ENCODE data around the gene DNAJC27.

Gene DNAJC27

DNA sequence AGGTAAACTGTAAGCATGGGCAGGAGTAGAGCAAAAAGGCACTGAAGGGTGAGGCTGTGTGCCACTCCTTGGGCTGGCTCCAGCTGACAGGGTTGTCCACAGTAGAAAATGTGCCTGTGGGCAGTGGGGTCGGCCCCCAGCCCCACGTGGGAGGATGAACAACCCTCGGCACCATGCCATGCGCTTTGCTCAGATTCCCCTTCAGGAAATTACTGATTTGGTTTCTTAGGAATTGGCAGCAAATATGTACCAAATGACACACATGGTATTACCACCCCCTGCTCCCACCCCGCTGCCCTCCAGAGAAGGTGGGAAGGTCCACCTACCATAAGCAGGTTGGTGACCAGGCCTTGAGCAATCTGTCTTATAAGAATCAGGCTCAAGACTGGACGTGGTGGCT lies 65.3 kb downstream of the DNAJC27 start:
- no peak for DNase-seq (ENCODE audit: low read depth)

DNA sequence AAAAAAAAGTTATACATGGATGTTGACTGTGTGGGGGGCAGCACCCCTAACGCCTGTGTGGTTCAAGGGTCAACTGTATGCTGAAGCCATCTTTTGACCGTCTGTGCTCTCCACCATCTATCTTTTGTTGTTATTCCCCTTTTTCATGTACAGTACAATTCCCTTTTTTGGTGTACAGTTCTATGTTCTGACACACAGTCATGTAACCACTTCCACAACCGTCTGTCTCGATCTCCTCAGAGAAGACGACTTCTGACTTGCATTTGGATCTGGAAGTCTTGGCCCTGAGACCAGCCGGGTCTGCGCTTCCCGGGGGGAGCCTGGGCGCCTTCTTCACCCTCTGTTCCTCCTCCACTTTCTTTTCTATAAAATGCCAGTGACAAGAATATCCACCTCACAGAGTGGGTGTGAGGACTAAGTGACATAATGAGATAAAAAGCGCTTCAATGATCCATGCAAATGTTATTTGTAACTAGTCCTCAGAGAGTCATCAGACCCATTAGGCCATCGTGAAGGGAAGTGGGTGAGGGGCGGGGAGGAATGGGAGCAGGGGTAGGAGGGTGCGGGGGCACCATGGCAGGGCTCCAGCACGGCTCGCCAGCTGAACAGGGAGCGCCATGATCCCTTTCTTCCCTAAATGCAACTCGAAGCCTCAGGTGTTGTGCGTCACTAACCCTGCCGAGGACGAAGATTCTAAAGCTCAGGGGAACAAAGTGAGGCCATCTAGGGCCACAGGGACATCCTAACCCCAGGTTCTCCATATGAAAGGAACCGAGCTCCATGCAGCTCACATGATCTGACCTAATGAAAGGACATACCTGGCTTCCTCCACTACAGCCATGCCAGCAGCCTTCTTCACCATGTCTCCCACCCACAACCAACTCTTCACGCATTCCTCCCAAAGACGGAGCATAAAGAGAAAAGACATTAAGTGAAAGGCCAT lies 68.3 kb downstream of the DNAJC27 start:
- DNase-seq (ENCODE audit: low read depth) = no peak

DNA sequence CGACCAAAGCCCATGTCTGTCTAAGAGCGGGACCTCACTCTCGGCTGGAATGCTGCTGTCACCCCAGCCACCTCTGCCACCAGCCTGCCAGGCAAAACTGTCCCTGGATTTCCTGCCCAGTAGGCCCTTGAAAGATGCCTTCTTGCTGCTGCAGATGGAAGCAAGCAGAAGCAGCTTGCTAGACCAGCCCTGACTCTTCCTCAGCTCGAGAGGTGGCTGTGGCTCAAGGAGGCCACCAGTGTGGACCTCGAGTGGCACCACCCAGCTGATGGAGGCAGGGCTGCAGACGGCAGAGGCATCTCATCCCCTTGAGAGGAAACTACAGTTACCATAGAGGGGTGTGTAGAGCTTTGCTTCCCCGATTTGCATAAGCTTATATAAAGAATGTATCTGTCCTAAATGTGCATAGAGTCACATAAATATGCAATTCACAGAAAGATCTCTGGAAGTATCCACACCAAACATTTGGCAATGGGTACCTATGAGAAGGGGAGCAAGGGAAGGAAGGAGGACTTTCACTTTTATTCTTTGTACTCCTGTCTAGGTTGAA lies 72.3 kb downstream of the DNAJC27 start:
- DNase-seq (ENCODE audit: low read depth) = no peak

DNA sequence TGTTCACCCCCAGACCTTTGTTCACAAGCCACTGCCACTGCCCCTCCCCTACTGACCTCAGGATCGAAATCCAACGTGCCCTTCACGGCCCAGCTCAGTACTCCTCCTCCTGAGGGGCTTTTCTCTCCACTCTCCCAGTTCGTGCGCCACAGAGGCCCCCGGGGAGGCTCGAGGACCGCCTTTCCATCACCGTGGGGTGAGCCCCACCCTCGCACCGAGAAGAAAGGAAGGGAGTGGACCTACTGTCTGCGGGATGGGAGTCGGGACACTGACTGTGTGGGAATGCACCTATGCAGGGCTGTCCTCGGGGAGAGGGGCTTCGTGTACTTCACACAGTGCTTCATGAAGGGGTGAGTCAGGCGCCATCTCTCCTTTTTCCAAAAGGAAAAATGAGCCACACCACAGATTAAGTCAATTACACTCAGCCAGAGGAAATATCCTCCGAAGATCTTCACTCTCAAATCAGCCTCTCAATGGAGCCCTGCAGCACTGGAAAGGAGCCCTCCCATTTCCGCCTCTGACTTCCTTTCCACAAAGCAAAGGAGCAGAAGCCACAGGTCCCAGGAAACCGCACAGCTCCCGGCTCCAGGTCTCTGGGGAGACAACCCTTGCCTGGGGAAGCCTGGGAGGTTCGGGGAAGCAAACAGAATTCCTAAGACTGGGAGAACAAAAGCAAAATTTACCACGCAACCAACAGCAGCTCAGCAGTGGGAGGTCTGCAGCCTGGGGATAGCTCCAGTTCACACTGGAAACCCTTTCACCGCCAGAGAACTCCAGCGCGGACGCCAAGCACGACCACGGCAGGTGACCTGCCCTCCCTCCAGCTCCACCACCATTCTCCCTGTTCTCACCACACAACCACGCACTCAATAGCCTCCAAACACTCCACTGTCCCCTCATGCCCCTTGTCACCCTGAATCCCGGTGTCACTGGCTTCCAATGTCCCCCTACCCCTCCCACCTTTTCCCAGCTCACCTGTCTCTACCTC lies 73.3 kb downstream of the DNAJC27 start:
- DNase-seq (ENCODE audit: low read depth) = no peak

DNA sequence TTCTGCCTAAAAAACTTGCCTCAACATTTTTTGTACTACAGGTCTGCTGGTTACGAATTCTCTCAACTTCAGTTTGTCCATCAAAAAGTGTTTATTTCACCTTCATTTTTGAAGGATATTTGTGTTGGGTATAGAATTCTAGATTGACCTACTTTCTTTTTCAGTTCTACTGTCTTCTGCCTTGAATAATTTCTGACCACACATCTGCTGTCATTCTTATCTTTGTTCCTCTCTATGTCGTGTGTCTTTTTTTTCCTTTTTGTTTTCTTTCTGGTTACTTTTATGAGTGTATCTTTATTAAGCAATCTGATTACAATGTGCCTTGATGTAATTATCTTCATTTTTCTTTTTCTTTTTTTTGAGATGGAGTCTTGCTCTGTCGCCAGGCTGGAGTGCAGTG lies 77.0 kb downstream of the DNAJC27 start:
- no peak for DNase-seq (ENCODE audit: low read depth)

DNA sequence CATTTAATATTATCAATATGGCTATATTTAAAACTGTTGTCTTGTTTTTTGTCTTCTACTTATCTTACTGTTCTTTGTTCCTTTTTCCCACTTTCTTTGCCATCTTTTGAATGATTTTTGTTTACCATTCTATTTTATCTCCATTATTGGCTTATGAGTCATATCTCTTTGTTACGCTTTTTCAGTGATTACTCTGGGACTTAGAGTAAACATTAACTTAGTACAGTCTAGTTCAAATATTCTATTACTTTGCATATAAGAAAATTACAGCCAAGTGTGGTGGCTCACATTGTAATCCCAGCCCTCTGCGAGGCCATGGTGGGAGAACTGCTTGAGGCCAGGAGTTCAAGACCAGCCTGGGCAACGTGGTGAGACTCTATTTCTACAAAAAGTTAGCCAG lies 77.8 kb downstream of the DNAJC27 start:
- DNase-seq (ENCODE audit: low read depth) = no peak

All from stimulated activated CD8-positive, alpha-beta memory T cell treated with anti-CD3 and anti-CD28 coated beads, Interleukin-12 subunit alpha, Interleukin-12 subunit beta, amount 100 ng/mL, for 4 hours (primary cell).